Testis (tissue), 2 donors: ENCODE data around the gene MAFB.

Source experiments
- POLR2A ChIP-seq: fragments of 450-650 bp; IDR thresholded peaks from one replicate; pipeline ENCODE4 v1.6.1; 2017; ENCODE audit warnings: antibody characterized with exemption, mild to moderate bottlenecking, moderate library complexity
- TF ChIP-seq, protein P1 (sequence below), 3 experiments: fragments of 450-650 bp in 2 of 3; fragments of 200-600 bp in 1 of 3; sonication (generic) in 1 of 3; IDR thresholded peaks; one replicate each; pipeline ENCODE4 v1.5.1; 2016 to 2019; ENCODE audit warnings: antibody characterized with exemption in 3 of 3, mild to moderate bottlenecking in 2 of 3, moderate library complexity in 1 of 3

DNA sequence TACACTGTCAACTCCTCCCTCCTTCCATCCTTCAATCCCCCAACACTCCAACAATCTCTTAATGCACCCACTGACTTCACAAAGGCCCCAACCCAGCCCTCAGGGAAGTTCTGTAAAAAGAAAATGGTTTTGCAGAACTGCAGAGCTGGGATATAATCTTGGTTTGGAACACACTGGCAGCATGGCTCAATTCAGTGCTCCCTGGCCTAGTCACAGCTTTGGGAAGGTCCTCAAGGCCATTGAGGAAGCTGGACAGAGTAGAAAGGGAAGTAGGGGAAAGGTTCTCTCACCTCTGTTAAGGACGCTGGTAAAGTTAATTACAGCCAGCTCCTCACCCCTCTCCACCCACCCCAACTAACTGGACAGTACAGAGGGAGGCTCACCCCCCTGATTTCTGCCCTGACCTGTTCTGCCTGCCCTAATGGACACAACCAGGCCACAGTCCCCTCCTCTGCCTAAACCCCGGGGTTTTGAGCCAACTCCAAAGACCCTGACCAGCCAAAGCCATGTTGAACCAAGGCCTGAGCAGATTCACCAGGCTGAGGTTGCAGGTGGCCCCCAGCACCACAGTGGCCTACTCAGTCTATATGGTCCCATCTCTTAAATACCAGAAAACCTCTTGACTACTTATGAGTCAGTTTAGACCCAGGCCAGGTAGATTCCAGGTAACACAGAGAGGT, 49.2 kb downstream of the MAFB start:
- TF ChIP-seq, protein P1, sequence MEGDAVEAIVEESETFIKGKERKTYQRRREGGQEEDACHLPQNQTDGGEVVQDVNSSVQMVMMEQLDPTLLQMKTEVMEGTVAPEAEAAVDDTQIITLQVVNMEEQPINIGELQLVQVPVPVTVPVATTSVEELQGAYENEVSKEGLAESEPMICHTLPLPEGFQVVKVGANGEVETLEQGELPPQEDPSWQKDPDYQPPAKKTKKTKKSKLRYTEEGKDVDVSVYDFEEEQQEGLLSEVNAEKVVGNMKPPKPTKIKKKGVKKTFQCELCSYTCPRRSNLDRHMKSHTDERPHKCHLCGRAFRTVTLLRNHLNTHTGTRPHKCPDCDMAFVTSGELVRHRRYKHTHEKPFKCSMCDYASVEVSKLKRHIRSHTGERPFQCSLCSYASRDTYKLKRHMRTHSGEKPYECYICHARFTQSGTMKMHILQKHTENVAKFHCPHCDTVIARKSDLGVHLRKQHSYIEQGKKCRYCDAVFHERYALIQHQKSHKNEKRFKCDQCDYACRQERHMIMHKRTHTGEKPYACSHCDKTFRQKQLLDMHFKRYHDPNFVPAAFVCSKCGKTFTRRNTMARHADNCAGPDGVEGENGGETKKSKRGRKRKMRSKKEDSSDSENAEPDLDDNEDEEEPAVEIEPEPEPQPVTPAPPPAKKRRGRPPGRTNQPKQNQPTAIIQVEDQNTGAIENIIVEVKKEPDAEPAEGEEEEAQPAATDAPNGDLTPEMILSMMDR (IDR thresholded peaks at IDR 0.05): no peak
- TF ChIP-seq POLR2A: no peak
